Measurements from ENCODE around the gene ABCB8. TPM values are rescaled to one million over a fixed set of nuclear protein-coding genes. Genes with fewer than 3 reads are reported as not detected.
A peak's percentile ranks its signal among the peaks of the same experiment; 100 is the strongest.

The ABCB8 gene
- total and polyA plus RNA-seq, 2 of the 8 experiments (the other 6 are each of a cell fraction or from before 2014, with no cell fraction given): 17.7 to 27.0 TPM

DNA sequence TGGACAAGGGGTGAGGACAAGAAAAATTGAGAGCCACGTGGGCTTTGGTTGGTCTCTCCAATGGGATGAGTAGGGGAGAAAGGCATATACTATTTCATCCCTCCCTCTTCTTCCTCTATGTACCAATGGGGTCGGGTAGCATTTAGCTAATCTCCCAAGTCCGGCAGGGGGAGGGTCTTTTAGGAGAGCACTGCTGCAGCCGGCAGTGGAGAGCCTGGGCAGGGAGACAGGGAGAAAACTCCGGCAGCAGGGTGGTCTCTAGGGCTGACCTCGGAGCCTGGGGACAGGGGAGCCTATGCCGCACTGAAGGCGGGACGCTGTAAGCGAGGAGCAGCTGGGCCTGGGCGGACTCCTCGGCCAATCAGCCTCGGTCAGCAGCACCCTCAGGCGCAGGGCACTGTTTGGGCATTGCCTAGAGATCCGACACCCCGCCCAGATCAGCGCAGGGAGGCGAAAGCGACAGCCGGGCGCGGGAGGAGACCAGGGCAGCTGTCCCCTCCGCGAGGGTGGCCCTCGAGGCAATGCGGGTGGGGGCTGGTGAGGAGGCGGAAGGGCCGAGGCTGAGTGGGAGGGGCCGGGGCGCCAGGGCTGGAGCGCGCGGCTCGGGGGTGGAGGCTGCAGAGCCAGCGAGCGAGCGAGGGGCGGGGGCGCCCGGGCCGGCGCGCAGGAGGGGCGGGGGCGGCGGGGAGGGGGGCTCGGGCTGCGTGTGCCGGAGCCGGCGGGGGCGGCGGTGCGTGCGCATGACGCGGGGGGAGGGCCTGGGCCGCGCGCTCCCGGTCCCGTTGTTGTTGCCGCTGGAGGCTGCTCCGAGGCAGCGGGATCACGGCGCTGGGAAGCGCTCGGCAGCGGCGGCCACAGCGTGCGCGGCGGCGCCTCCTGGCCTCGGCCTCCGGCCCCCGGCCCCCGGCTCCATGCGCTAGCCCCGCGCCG is 57.7 kb downstream of the ABCB8 start, which contains the start of gene AGAP3:
Gene AGAP3, plus strand, starts transcription at position 785 of the 930 bp plus-strand sequence. CDS start 267 bp downstream, outside the sequence.
- FAIRE-seq: no peak
- peak within 1 kb of the TSS; percentile 78 to 85 for H3K4me2 ChIP-seq (ENCODE audit: insufficient read depth in 1 of 2, low read depth in 2 of 2, low read length in 2 of 2)
- H3K27ac ChIP-seq (ENCODE audit: low read depth, low read length): no peak within 1 kb of the TSS
- no peaks in the 10 kb centered on the region for H3K9me3 ChIP-seq (ENCODE audit: insufficient read depth in 2 of 2, low read depth in 1 of 2, low read length in 1 of 2)
- H3K23ac ChIP-seq (ENCODE audit: insufficient read length): no peak within 1 kb of the TSS
- peak within 1 kb of the TSS; percentile 58 to 75 (median 66) for H3K4me3 ChIP-seq (ENCODE audit: extremely low read depth in 1 of 4, insufficient read depth in 2 of 4, low read depth in 3 of 4, low read length in 4 of 4)
- POLR2A ChIA-PET (ENCODE audit: partially characterized antibody): interaction anchor here (0.6 to 2.7 kb wide), 9 partner anchors 9 to 234 kb away, joined by 3 to 13 read pairs (median 4); partner anchors contain the start of genes ABCF2 and H2BK1
- H3K79me2 ChIP-seq (ENCODE audit: control insufficient read depth in 1 of 2, insufficient read depth in 2 of 2, low read length in 2 of 2): peaks cover 0 to 31% of the 10 kb centered on the region in 2 experiments; a peak in 2 of 4 replicates
- H4K91ac ChIP-seq (replicated peaks; ENCODE audit: insufficient read length, low read length): peak within 1 kb of the TSS; percentile 71
- peak within 1 kb of the TSS; percentile 79; the same call in 1 of the 2 replicates for H2BK5ac ChIP-seq (ENCODE audit: low read depth, low read length)
- peaks cover 30% of the 10 kb centered on the region for H3K23me2 ChIP-seq (ENCODE audit: low read depth, low read length)
- H3K4ac ChIP-seq (replicated peaks; ENCODE audit: insufficient read length, low read depth, low read length): peak within 1 kb of the TSS; percentile 82
- peak within 1 kb of the TSS; percentile 67 for H4K5ac ChIP-seq (ENCODE audit: insufficient read length, low read depth, low read length)
- DNase-seq (ENCODE audit: low read depth in 1 of 2, low spot score in 2 of 2): peak in 1 of 2 experiments; percentile 86
- no peak within 1 kb of the TSS for H2AFZ ChIP-seq (ENCODE audit: low read length)
- CTCF ChIA-PET (ENCODE audit: partially characterized antibody): interaction anchor here (0.7 to 15.1 kb wide), 12 partner anchors 8 to 141 kb away, joined by 3 to 448 read pairs (median 3); partner anchors contain the start of genes ABCF2 and SLC4A2
- H3K79me1 ChIP-seq (ENCODE audit: low read depth, low read length): peaks cover 5% of the 10 kb centered on the region
- H4K8ac ChIP-seq (ENCODE audit: extremely low read depth, insufficient read depth, low read length): peak within 1 kb of the TSS; percentile 47
- no peak within 1 kb of the TSS for H3K14ac ChIP-seq (ENCODE audit: insufficient read length)
- peak within 1 kb of the TSS; percentile 47 for H2BK120ac ChIP-seq (replicated peaks; ENCODE audit: low read depth, low read length)
- no peak within 1 kb of the TSS for H2AK5ac ChIP-seq (ENCODE audit: low read depth, low read length)
- H3K36me3 ChIP-seq (ENCODE audit: control insufficient read depth in 2 of 4, insufficient read depth in 4 of 4, low read length in 3 of 4): no peaks in the 10 kb centered on the region
- peaks cover 0 to 28% (median 14%) of the 10 kb centered on the region in 4 experiments; a peak in 6 of 7 replicates for H3K27me3 ChIP-seq (replicated peaks in 1 of 4; ENCODE audit: control insufficient read depth in 3 of 4, extremely low read depth in 1 of 4, insufficient read depth in 3 of 4, low read length in 3 of 4)
- WGBS, 2 experiments (ENCODE audit: extremely low coverage in 1 of 2, insufficient coverage in 1 of 2, insufficient read length in 1 of 2, insufficient replicate concordance in 2 of 2, low coverage in 1 of 2, low lambda C conversion rate in 2 of 2, missing lambda C conversion rate in 1 of 2): 1% methylated on average over 27 of the region's 84 CpGs; no CpG with 5 or more reads in 1 of the 2 experiments
- H2BK15ac ChIP-seq (ENCODE audit: low read length): peak within 1 kb of the TSS; percentile 88
- H3K56ac ChIP-seq (replicated peaks; ENCODE audit: insufficient read length, low read depth, low read length): peak within 1 kb of the TSS; percentile 51
- peaks cover 23 to 30% of the 10 kb centered on the region in 2 experiments for H4K20me1 ChIP-seq (replicated peaks in 1 of 2; ENCODE audit: control insufficient read depth in 1 of 2, insufficient read depth in 2 of 2, low read length in 2 of 2)
- H2BK12ac ChIP-seq (ENCODE audit: low read depth, low read length): peak within 1 kb of the TSS; percentile 88; the same call in 1 of the 2 replicates
- peak within 1 kb of the TSS; percentile 46 to 69 (median 64); a peak in 5 of 7 replicates for H3K9ac ChIP-seq (replicated peaks in 1 of 4; ENCODE audit: extremely low read depth in 1 of 4, low read depth in 3 of 4, low read length in 3 of 4)
- H3K18ac ChIP-seq (ENCODE audit: extremely low read depth, low read length): peak within 1 kb of the TSS; percentile 96
- H2BK20ac ChIP-seq (ENCODE audit: low read length): no peak within 1 kb of the TSS
- H3K4me1 ChIP-seq (replicated peaks in 1 of 4; ENCODE audit: control insufficient read depth in 3 of 4, insufficient read depth in 4 of 4, low read length in 3 of 4): peaks cover 6 to 52% (median 31%) of the 10 kb centered on the region in 4 experiments
- no peak for TF ChIP-seq RFX5 (IDR thresholded peaks at IDR 0.05; ENCODE audit: borderline replicate concordance, low read depth, low read length)
- TF ChIP-seq FOSL1 (IDR thresholded peaks at IDR 0.05; ENCODE audit: insufficient read depth, low read depth, low read length): no peak
- peak; percentile 43; the same call in 1 of the 2 replicates for TF ChIP-seq TAF1 (IDR thresholded peaks at IDR 0.05; ENCODE audit: low read depth, low read length)
- TF ChIP-seq SIX5 (IDR thresholded peaks at IDR 0.05; ENCODE audit: low read depth, low read length): no peak
- peak in 1 of 2 experiments; percentile 58; a peak in 1 of 4 replicates for TF ChIP-seq HDAC2 (IDR thresholded peaks at IDR 0.05; ENCODE audit: borderline replicate concordance in 1 of 2, low read depth in 2 of 2, low read length in 2 of 2)
- TF ChIP-seq TBP (IDR thresholded peaks at IDR 0.05; ENCODE audit: low read depth, low read length): 0 out of 2 replicates have a peak, but pooled peaks have one; percentile 27
- no peak for TF ChIP-seq NRF1 (IDR thresholded peaks at IDR 0.05; ENCODE audit: low read depth, low read length)
- TF ChIP-seq BCL11A (IDR thresholded peaks at IDR 0.05; ENCODE audit: low read depth in 2 of 2, low read length in 2 of 2): no peak
- no peak for TF ChIP-seq KDM1A (IDR thresholded peaks at IDR 0.05; ENCODE audit: borderline replicate concordance, low read length)
- TF ChIP-seq JUND (IDR thresholded peaks at IDR 0.05; ENCODE audit: low read length): no peak
